Measurements from ENCODE around the gene VPS11.
"Not testable (repeated sequence)": the region's sequence is repeated elsewhere in the genome, so short reads cannot be mapped to it uniquely, and the experiment has no call there.

The VPS11 gene

GRCh38 chr11:119100246-119100970 lies 32.8 kb downstream of the VPS11 start:
- H3K9me3 ChIP-seq (ENCODE audit: control insufficient read depth, low read length) = no peaks in the 10 kb centered on the region
- peak overlapping the region; percentile 68 for H3K4me3 ChIP-seq (ENCODE audit: low read length)
- H3K27me3 ChIP-seq (ENCODE audit: control insufficient read depth, insufficient read depth, low read length) = no peaks in the 10 kb centered on the region
- H3K9ac ChIP-seq (ENCODE audit: low read length) = peak overlapping the region; percentile 83
- H3K4me1 ChIP-seq (ENCODE audit: control insufficient read depth, insufficient read depth, low read length) = peaks cover 19% of the 10 kb centered on the region
- peaks cover 6% of the 10 kb centered on the region for H3K36me3 ChIP-seq (ENCODE audit: control insufficient read depth, insufficient read depth, low read length)

GRCh38 chr11:119100994-119101758 lies 33.6 kb downstream of the VPS11 start:
- peak overlapping the region; percentile 68 for H3K4me3 ChIP-seq (ENCODE audit: low read length)
- no peaks in the 10 kb centered on the region for H3K27me3 ChIP-seq (ENCODE audit: control insufficient read depth, insufficient read depth, low read length)
- H3K4me1 ChIP-seq (ENCODE audit: control insufficient read depth, insufficient read depth, low read length) = peaks cover 19% of the 10 kb centered on the region
- peak overlapping the region; percentile 83 for H3K9ac ChIP-seq (ENCODE audit: low read length)
- peaks cover 6% of the 10 kb centered on the region for H3K36me3 ChIP-seq (ENCODE audit: control insufficient read depth, insufficient read depth, low read length)
- no peaks in the 10 kb centered on the region for H3K9me3 ChIP-seq (ENCODE audit: control insufficient read depth, low read length)

- peak within 1 kb of the TSS; percentile 68 for H3K4me3 ChIP-seq (ENCODE audit: low read length)
- H3K9me3 ChIP-seq (ENCODE audit: control insufficient read depth, low read length) = no peaks in the 10 kb centered on the region
- H3K36me3 ChIP-seq (ENCODE audit: control insufficient read depth, insufficient read depth, low read length) = peaks cover 6% of the 10 kb centered on the region
- peaks cover 26% of the 10 kb centered on the region for H3K4me1 ChIP-seq (ENCODE audit: control insufficient read depth, insufficient read depth, low read length)
- peak within 1 kb of the TSS; percentile 83 for H3K9ac ChIP-seq (ENCODE audit: low read length)
- H3K27me3 ChIP-seq (ENCODE audit: control insufficient read depth, insufficient read depth, low read length) = no peaks in the 10 kb centered on the region
Observed at GRCh38 chr11:119101759-119102423, 34.3 kb downstream of the VPS11 start, which contains the start of gene DPAGT1. Gene DPAGT1, minus strand, starts transcription at chr11:119101853. Its CDS starts 198 bp downstream, at chr11:119101655.

- H3K4me3 ChIP-seq (ENCODE audit: low read length); H3K27me3 ChIP-seq (ENCODE audit: control insufficient read depth, insufficient read depth, low read length); H3K36me3 ChIP-seq (ENCODE audit: control insufficient read depth, insufficient read depth, low read length); H3K9me3 ChIP-seq (ENCODE audit: control insufficient read depth, low read length): not testable (repeated sequence)
- peaks cover 27% of the 10 kb centered on the region for H3K4me1 ChIP-seq (ENCODE audit: control insufficient read depth, insufficient read depth, low read length)
- peak overlapping the region; percentile 83 for H3K9ac ChIP-seq (ENCODE audit: low read length)
Observed at GRCh38 chr11:119103161-119103664, 35.6 kb downstream of the VPS11 start.

GRCh38 chr11:119103793-119104192 lies 36.2 kb downstream of the VPS11 start:
- Histone ChIP-seq H3K4me1 (ENCODE audit: control insufficient read depth, insufficient read depth, low read length) (peaks cover 28% of the 10 kb centered on the region), H3K27me3 (ENCODE audit: control insufficient read depth, insufficient read depth, low read length) (no peaks in the 10 kb centered on the region), H3K9me3 (ENCODE audit: control insufficient read depth, low read length) (no peaks in the 10 kb centered on the region), H3K9ac (ENCODE audit: low read length) (no peak overlapping the region), H3K4me3 (ENCODE audit: low read length) (no peak overlapping the region), H3K36me3 (ENCODE audit: control insufficient read depth, insufficient read depth, low read length) (no peaks in the 10 kb centered on the region)

- H3K4me1 ChIP-seq (ENCODE audit: control insufficient read depth, insufficient read depth, low read length) = peaks cover 27% of the 10 kb centered on the region
- H3K27me3 ChIP-seq (ENCODE audit: control insufficient read depth, insufficient read depth, low read length) = no peaks in the 10 kb centered on the region
- peaks cover 6% of the 10 kb centered on the region for H3K36me3 ChIP-seq (ENCODE audit: control insufficient read depth, insufficient read depth, low read length)
- no peaks in the 10 kb centered on the region for H3K9me3 ChIP-seq (ENCODE audit: control insufficient read depth, low read length)
- H3K4me3 ChIP-seq (ENCODE audit: low read length) = peak within 1 kb of the TSS; percentile 87
- peak within 1 kb of the TSS; percentile 67 for H3K9ac ChIP-seq (ENCODE audit: low read length)
Observed at GRCh38 chr11:119106564-119107537, 39.2 kb downstream of the VPS11 start, which contains the start of gene C2CD2L. Gene C2CD2L, plus strand, starts transcription at chr11:119107344. Its CDS starts 398 bp downstream, at chr11:119107742.

GRCh38 chr11:119107538-119108145 lies 40.0 kb downstream of the VPS11 start:
- no peaks in the 10 kb centered on the region for H3K27me3 ChIP-seq (ENCODE audit: control insufficient read depth, insufficient read depth, low read length)
- peak overlapping the region; percentile 67 for H3K9ac ChIP-seq (ENCODE audit: low read length)
- H3K9me3 ChIP-seq (ENCODE audit: control insufficient read depth, low read length) = no peaks in the 10 kb centered on the region
- peak overlapping the region; percentile 87 for H3K4me3 ChIP-seq (ENCODE audit: low read length)
- peaks cover 24% of the 10 kb centered on the region for H3K4me1 ChIP-seq (ENCODE audit: control insufficient read depth, insufficient read depth, low read length)
- peaks cover 9% of the 10 kb centered on the region for H3K36me3 ChIP-seq (ENCODE audit: control insufficient read depth, insufficient read depth, low read length)

- Histone ChIP-seq H3K4me1 (ENCODE audit: control insufficient read depth, insufficient read depth, low read length) (peaks cover 17% of the 10 kb centered on the region), H3K9ac (ENCODE audit: low read length) (peak overlapping the region; percentile 67), H3K4me3 (ENCODE audit: low read length) (peak overlapping the region; percentile 87), H3K36me3 (ENCODE audit: control insufficient read depth, insufficient read depth, low read length) (peaks cover 9% of the 10 kb centered on the region), H3K9me3 (ENCODE audit: control insufficient read depth, low read length) (no peaks in the 10 kb centered on the region), H3K27me3 (ENCODE audit: control insufficient read depth, insufficient read depth, low read length) (no peaks in the 10 kb centered on the region)
Observed at GRCh38 chr11:119108146-119108856, 40.7 kb downstream of the VPS11 start.

GRCh38 chr11:119108857-119109221 lies 41.2 kb downstream of the VPS11 start:
- no peak overlapping the region for H3K4me3 ChIP-seq (ENCODE audit: low read length)
- H3K9me3 ChIP-seq (ENCODE audit: control insufficient read depth, low read length) = no peaks in the 10 kb centered on the region
- no peak overlapping the region for H3K9ac ChIP-seq (ENCODE audit: low read length)
- no peaks in the 10 kb centered on the region for H3K27me3 ChIP-seq (ENCODE audit: control insufficient read depth, insufficient read depth, low read length)
- H3K36me3 ChIP-seq (ENCODE audit: control insufficient read depth, insufficient read depth, low read length) = peaks cover 9% of the 10 kb centered on the region
- H3K4me1 ChIP-seq (ENCODE audit: control insufficient read depth, insufficient read depth, low read length) = peaks cover 15% of the 10 kb centered on the region

- peaks cover 9% of the 10 kb centered on the region for H3K36me3 ChIP-seq (ENCODE audit: control insufficient read depth, insufficient read depth, low read length)
- no peak overlapping the region for H3K4me3 ChIP-seq (ENCODE audit: low read length)
- no peaks in the 10 kb centered on the region for H3K27me3 ChIP-seq (ENCODE audit: control insufficient read depth, insufficient read depth, low read length)
- no peaks in the 10 kb centered on the region for H3K9me3 ChIP-seq (ENCODE audit: control insufficient read depth, low read length)
- H3K4me1 ChIP-seq (ENCODE audit: control insufficient read depth, insufficient read depth, low read length) = peaks cover 15% of the 10 kb centered on the region
- H3K9ac ChIP-seq (ENCODE audit: low read length) = no peak overlapping the region
Observed at GRCh38 chr11:119109843-119110242, 42.2 kb downstream of the VPS11 start.

All from mucosa of stomach (tissue), 1 donor.